ENCODE results near the gene TMEM222.
"Not testable (repeated sequence)": the region's sequence is repeated elsewhere in the genome, so short reads cannot be mapped to it uniquely, and the experiment has no call there.

The TMEM222 gene

GRCh38 chr1:27381969-27382762 lies 60.2 kb downstream of the TMEM222 start:
- no peak overlapping the region for H3K27ac Mint-ChIP-seq
- H3K9me3 Mint-ChIP-seq = no peaks in the 10 kb centered on the region
- no peaks in the 10 kb centered on the region for H3K36me3 Mint-ChIP-seq (ENCODE audit: low read depth)
- peaks cover 24% of the 10 kb centered on the region for H3K27me3 Mint-ChIP-seq (ENCODE audit: low read depth)
- no peak overlapping the region for H3K4me3 Mint-ChIP-seq
- H3K4me1 Mint-ChIP-seq (ENCODE audit: low read depth) = no peaks in the 10 kb centered on the region

GRCh38 chr1:27383039-27383605 lies 61.2 kb downstream of the TMEM222 start, which contains the start of gene CD164L2:
Gene CD164L2, minus strand, starts transcription at chr1:27383333. Its CDS starts 94 bp downstream, at chr1:27383239.
- Mint-ChIP-seq H3K27me3 (ENCODE audit: low read depth) (peaks cover 24% of the 10 kb centered on the region), H3K4me3 (no peak within 1 kb of the TSS), H3K36me3 (ENCODE audit: low read depth) (no peaks in the 10 kb centered on the region), H3K27ac (peak within 1 kb of the TSS; percentile 26), H3K4me1 (ENCODE audit: low read depth) (no peaks in the 10 kb centered on the region), H3K9me3 (no peaks in the 10 kb centered on the region)

- Mint-ChIP-seq H3K27me3 (ENCODE audit: low read depth) (peaks cover 27% of the 10 kb centered on the region), H3K36me3 (ENCODE audit: low read depth) (no peaks in the 10 kb centered on the region), H3K4me1 (ENCODE audit: low read depth) (peaks cover 2% of the 10 kb centered on the region), H3K9me3 (no peaks in the 10 kb centered on the region), H3K27ac (no peak overlapping the region), H3K4me3 (no peak overlapping the region)
Observed at GRCh38 chr1:27383661-27384060, 61.7 kb downstream of the TMEM222 start.

GRCh38 chr1:27384797-27385196 lies 62.8 kb downstream of the TMEM222 start:
- not testable (repeated sequence) for H3K9me3 Mint-ChIP-seq; H3K36me3 Mint-ChIP-seq (ENCODE audit: low read depth); H3K27ac Mint-ChIP-seq; H3K4me1 Mint-ChIP-seq (ENCODE audit: low read depth); H3K4me3 Mint-ChIP-seq
- H3K27me3 Mint-ChIP-seq (ENCODE audit: low read depth) = peaks cover 35% of the 10 kb centered on the region
